ENCODE measurements around the gene NLRP1.

The NLRP1 gene

DNA sequence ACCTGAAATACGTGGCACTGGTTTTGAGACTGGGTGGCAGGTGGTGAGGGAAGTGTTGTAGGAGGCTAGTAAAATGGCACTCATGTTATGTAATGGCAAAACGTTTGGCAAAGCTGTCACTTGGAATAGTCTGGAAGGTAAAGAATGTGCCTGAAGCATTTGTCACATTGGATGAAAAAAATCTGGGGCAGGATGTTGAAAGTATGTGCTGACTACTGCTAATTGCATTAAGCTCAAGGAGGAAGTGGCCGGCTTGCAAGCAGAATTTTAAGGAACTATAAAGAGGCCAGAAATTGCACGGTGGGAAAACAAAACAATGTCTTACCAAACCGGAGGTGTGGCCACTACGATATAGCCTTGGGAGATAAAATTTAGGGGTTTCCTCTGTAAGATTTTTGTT is 26.6 kb upstream of the NLRP1 start:
- H3K4me1 ChIP-seq (ENCODE audit: control insufficient read depth in 1 of 2, insufficient read depth in 2 of 2, low read length in 2 of 2) = no peaks in the 10 kb centered on the region
- H3K27me3 ChIP-seq (ENCODE audit: low read depth, low read length) = peaks cover 6% of the 10 kb centered on the region
- no peaks in the 10 kb centered on the region for H3K36me3 ChIP-seq (ENCODE audit: control insufficient read depth in 1 of 2, insufficient read depth in 2 of 2, low read length in 2 of 2)

DNA sequence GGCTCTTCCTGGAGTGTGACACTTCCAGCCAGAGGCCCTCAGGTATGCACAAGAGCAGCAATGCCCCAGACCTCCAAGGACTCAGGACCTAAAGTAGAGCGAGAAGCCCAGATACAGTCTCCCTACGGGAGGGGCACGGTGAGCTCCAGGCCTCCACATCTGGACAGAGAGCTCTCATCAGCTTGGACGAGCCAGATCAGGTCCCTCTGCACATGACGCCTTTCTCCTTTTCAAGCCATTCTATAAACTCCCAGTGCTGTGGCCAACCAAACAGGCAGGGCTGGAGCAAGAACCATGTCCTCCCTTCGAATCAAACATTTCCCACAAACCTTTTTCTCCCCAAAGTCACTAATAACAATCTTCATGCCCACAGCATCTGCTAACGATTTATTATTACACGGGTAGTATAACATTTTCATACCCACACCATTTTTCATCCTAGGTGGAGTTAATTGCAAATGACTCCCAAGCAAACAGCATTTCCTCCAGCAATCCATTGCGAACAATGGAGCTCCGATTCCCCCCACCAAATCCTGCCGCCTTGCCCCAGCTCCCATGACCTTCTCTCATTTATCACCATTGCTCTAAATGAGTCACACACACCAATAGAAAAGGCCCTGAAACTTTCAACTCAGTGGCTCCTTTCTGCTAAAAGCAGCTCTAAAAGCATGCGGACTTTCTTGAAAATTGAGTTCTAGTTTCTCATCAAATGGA is 24.2 kb upstream of the NLRP1 start:
- H3K4me3 ChIP-seq (ENCODE audit: low read depth in 1 of 2, low read length in 2 of 2) = no peak overlapping the region
- no peak overlapping the region for H3K27ac ChIP-seq (ENCODE audit: low read length)
- H3K27me3 ChIP-seq (ENCODE audit: low read depth, low read length) = peaks cover 6% of the 10 kb centered on the region
- peaks cover 0 to 3% of the 10 kb centered on the region in 2 donors for H3K9me3 ChIP-seq (ENCODE audit: control insufficient read depth in 1 of 2, low read length in 2 of 2)
- no peaks in the 10 kb centered on the region for H3K4me1 ChIP-seq (ENCODE audit: control insufficient read depth in 1 of 2, insufficient read depth in 2 of 2, low read length in 2 of 2)
- no peaks in the 10 kb centered on the region for H3K36me3 ChIP-seq (ENCODE audit: control insufficient read depth in 1 of 2, insufficient read depth in 2 of 2, low read length in 2 of 2)

More for the DNA sequence above, 26.6 kb upstream of the NLRP1 start:
- Histone ChIP-seq H3K9me3 (ENCODE audit: control insufficient read depth in 1 of 2, low read length in 2 of 2) (no peaks in the 10 kb centered on the region), H3K4me3 (ENCODE audit: low read depth in 1 of 2, low read length in 2 of 2) (no peak overlapping the region), H3K27ac (ENCODE audit: low read length) (no peak overlapping the region)

DNA sequence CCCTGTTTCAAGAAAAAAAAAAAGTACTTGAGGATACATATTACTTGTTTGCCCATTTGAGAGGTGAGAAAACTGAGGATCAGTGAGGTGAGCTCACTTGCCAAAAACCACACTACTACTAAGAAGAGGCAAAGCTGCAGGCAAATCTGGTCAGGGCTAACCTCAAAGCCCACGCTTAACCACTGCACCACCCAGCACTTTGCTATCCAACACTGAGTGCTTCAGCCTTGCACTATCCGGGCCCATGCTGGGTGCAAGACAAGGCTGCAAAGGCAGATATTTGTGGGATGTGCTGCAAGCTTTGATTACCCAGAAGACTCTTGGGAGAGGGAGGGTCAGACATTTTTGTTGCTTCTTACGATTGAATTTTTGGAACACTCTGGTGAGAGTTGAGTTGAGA is 23.6 kb upstream of the NLRP1 start:
- Histone ChIP-seq H3K27me3 (ENCODE audit: low read depth, low read length) (peaks cover 6% of the 10 kb centered on the region), H3K9me3 (ENCODE audit: control insufficient read depth in 1 of 2, low read length in 2 of 2) (peaks cover 0 to 3% of the 10 kb centered on the region in 2 donors), H3K27ac (ENCODE audit: low read length) (no peak overlapping the region), H3K36me3 (ENCODE audit: control insufficient read depth in 1 of 2, insufficient read depth in 2 of 2, low read length in 2 of 2) (no peaks in the 10 kb centered on the region), H3K4me3 (ENCODE audit: low read depth in 1 of 2, low read length in 2 of 2) (no peak overlapping the region), H3K4me1 (ENCODE audit: control insufficient read depth in 1 of 2, insufficient read depth in 2 of 2, low read length in 2 of 2) (no peaks in the 10 kb centered on the region)

DNA sequence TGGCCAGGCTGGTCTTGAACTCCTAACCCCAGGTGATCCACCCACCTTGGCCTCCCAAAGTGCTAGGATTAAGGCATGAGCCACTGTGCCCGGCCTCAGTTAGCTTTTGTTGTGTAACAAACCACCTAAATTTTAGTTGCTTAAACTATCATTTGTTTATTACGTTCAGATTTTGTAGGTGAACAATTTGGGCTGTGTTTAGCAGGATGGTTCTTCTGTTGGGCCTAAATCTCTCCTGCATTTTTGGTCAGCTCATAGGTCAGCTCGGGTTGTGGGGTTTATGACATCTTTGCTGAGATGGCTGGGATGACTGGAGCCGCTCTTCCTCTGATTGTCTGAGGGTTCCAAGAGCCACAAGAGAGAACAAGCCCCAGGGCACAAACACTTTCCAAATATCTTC is 21.1 kb upstream of the NLRP1 start:
- H3K27ac ChIP-seq (ENCODE audit: low read length) = no peak overlapping the region
- no peaks in the 10 kb centered on the region for H3K36me3 ChIP-seq (ENCODE audit: control insufficient read depth in 1 of 2, insufficient read depth in 2 of 2, low read length in 2 of 2)
- no peaks in the 10 kb centered on the region for H3K27me3 ChIP-seq (ENCODE audit: low read depth, low read length)
- no peaks in the 10 kb centered on the region for H3K4me1 ChIP-seq (ENCODE audit: control insufficient read depth in 1 of 2, insufficient read depth in 2 of 2, low read length in 2 of 2)
- peaks cover 0 to 3% of the 10 kb centered on the region in 2 donors for H3K9me3 ChIP-seq (ENCODE audit: control insufficient read depth in 1 of 2, low read length in 2 of 2)
- H3K4me3 ChIP-seq (ENCODE audit: low read depth in 1 of 2, low read length in 2 of 2) = no peak overlapping the region

DNA sequence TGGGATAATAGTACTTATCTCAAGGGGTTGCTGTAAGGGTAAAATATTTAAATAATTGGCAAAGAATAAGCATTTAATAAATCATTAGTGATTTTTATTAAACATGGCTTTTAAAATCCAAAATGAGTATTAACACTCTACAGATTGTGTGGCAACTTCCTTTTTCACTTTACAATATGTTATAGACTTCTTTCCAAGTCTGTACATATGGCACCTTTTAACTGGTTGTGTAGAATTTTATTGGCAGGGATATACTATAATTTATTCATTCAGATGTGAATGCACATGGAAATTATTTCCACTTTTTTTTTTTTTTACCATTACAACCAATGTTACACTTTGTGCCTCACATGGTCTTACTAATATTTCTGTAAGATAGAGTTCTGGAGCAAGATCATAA is 15.7 kb upstream of the NLRP1 start:
- no peaks in the 10 kb centered on the region for H3K36me3 ChIP-seq (ENCODE audit: control insufficient read depth in 1 of 2, insufficient read depth in 2 of 2, low read length in 2 of 2)
- H3K9me3 ChIP-seq (ENCODE audit: control insufficient read depth in 1 of 2, low read length in 2 of 2) = no peaks in the 10 kb centered on the region
- H3K4me1 ChIP-seq (ENCODE audit: control insufficient read depth in 1 of 2, insufficient read depth in 2 of 2, low read length in 2 of 2) = no peaks in the 10 kb centered on the region
- H3K27ac ChIP-seq (ENCODE audit: low read length) = no peak overlapping the region
- no peak overlapping the region for H3K4me3 ChIP-seq (ENCODE audit: low read depth in 1 of 2, low read length in 2 of 2)
- no peaks in the 10 kb centered on the region for H3K27me3 ChIP-seq (ENCODE audit: low read depth, low read length)

DNA sequence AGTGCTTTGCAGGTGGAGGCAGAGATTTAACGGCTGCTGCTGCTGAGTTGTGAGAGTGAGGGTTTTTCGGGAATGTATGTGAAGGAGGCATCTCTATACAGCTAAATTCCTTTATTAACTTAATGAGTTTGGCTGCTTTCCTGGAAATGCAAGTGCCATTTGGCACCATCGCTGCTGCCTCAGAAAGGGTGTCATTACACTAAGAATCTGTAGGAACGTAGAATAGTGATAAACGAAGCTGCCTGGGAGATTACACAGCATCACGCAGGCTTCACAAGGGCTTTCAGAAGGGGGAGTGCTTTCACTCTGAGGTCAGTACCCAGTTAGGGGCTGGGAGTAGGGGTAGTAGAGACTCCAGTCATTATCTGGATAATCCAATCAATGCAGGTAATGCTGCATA is 14.1 kb upstream of the NLRP1 start:
- H3K9me3 ChIP-seq (ENCODE audit: control insufficient read depth in 1 of 2, low read length in 2 of 2) = no peaks in the 10 kb centered on the region
- no peaks in the 10 kb centered on the region for H3K27me3 ChIP-seq (ENCODE audit: low read depth, low read length)
- H3K36me3 ChIP-seq (ENCODE audit: control insufficient read depth in 1 of 2, insufficient read depth in 2 of 2, low read length in 2 of 2) = no peaks in the 10 kb centered on the region
- H3K4me1 ChIP-seq (ENCODE audit: control insufficient read depth in 1 of 2, insufficient read depth in 2 of 2, low read length in 2 of 2) = no peaks in the 10 kb centered on the region
- H3K27ac ChIP-seq (ENCODE audit: low read length) = no peak overlapping the region
- H3K4me3 ChIP-seq (ENCODE audit: low read depth in 1 of 2, low read length in 2 of 2) = no peak overlapping the region

DNA sequence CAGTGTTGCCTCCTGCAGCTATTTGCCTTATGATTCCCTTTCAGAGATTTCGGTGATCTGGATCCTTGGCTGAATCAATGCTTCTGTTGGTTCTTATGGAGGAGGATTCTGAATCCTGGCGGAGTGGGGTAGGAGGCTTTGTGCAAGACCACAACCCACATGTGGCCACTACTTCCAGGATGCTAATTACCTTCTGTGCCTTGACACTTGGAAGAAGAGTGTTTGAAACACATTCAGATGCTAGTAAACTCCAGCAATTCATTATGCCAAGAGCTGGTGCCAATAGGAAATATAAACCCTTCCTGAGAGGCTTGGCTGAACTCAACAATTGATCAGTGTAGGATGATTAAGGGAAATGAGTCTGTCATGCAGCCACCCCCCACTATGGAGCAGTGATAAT is 12.1 kb upstream of the NLRP1 start:
- H3K4me3 ChIP-seq (ENCODE audit: low read depth in 1 of 2, low read length in 2 of 2) = no peak overlapping the region
- H3K27me3 ChIP-seq (ENCODE audit: low read depth, low read length) = no peaks in the 10 kb centered on the region
- H3K27ac ChIP-seq (ENCODE audit: low read length) = no peak overlapping the region
- H3K36me3 ChIP-seq (ENCODE audit: control insufficient read depth in 1 of 2, insufficient read depth in 2 of 2, low read length in 2 of 2) = no peaks in the 10 kb centered on the region
- H3K9me3 ChIP-seq (ENCODE audit: control insufficient read depth in 1 of 2, low read length in 2 of 2) = no peaks in the 10 kb centered on the region
- no peaks in the 10 kb centered on the region for H3K4me1 ChIP-seq (ENCODE audit: control insufficient read depth in 1 of 2, insufficient read depth in 2 of 2, low read length in 2 of 2)

DNA sequence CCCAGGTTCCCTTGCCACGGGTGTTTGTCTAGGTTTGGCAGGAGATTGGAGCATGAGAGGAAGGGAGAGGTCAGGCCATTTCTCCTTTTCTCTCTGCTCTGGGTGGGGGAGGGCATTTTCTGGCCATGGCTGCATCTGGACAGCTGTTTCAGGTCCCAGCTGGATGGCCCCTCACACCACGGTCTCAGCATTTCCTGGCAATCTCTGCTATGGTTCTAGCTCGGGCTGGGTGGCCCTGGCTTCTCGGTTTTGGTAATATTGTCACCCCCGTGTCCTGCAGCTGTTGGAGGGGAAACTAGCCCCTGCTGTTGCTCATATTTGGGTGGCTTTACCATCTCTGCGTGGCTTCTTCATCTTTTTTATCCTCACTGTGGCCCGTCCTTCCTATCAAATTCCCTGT is 11.5 kb upstream of the NLRP1 start:
- no peaks in the 10 kb centered on the region for H3K36me3 ChIP-seq (ENCODE audit: control insufficient read depth in 1 of 2, insufficient read depth in 2 of 2, low read length in 2 of 2)
- no peak overlapping the region for H3K27ac ChIP-seq (ENCODE audit: low read length)
- no peak overlapping the region for H3K4me3 ChIP-seq (ENCODE audit: low read depth in 1 of 2, low read length in 2 of 2)
- no peaks in the 10 kb centered on the region for H3K27me3 ChIP-seq (ENCODE audit: low read depth, low read length)
- H3K4me1 ChIP-seq (ENCODE audit: control insufficient read depth in 1 of 2, insufficient read depth in 2 of 2, low read length in 2 of 2) = no peaks in the 10 kb centered on the region
- no peaks in the 10 kb centered on the region for H3K9me3 ChIP-seq (ENCODE audit: control insufficient read depth in 1 of 2, low read length in 2 of 2)

DNA sequence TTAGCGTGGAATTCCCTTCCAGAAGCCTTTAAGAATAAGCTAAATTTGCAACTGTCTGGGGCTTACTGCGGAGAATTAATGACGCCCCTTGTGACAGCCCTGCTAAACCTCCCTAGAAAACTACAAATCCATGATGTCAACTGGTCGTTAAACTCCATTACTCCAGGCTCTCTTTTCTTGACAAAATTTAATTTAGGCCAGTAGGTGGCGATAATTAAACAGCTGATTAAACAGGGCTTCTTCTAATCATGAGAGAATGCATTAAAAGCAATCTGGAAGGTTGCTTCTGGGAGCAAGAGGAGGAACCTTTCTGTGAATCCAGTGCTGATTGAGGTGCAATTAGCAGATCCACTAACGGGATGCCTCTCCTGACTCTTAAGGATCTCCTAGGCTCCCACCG is 8.1 kb upstream of the NLRP1 start:
- H3K9me3 ChIP-seq (ENCODE audit: control insufficient read depth in 1 of 2, low read length in 2 of 2) = no peaks in the 10 kb centered on the region
- no peak overlapping the region for H3K27ac ChIP-seq (ENCODE audit: low read length)
- H3K27me3 ChIP-seq (ENCODE audit: low read depth, low read length) = no peaks in the 10 kb centered on the region
- H3K36me3 ChIP-seq (ENCODE audit: control insufficient read depth in 1 of 2, insufficient read depth in 2 of 2, low read length in 2 of 2) = no peaks in the 10 kb centered on the region
- no peaks in the 10 kb centered on the region for H3K4me1 ChIP-seq (ENCODE audit: control insufficient read depth in 1 of 2, insufficient read depth in 2 of 2, low read length in 2 of 2)
- no peak overlapping the region for H3K4me3 ChIP-seq (ENCODE audit: low read depth in 1 of 2, low read length in 2 of 2)

DNA sequence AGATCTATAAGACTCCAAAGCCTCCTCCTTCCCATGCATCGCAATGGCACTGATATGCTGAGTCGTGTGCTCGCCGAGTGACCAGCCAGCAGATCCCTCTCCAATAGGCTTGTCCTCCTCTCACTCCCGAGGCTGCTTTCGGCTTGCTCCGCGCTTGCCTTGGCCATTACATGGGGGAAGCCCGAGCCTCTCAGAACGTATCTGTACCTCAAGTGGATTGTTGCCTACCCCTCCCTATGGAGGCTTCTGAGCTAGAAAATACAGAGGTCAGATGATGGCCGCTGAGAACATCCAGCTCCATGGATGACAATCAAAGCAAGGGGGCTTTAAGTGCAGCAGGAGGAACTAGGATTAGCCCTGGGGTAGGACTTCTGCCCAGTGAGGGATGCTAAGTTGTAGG is 7.7 kb upstream of the NLRP1 start:
- H3K9me3 ChIP-seq (ENCODE audit: control insufficient read depth in 1 of 2, low read length in 2 of 2) = no peaks in the 10 kb centered on the region
- H3K27ac ChIP-seq (ENCODE audit: low read length) = no peak overlapping the region
- H3K36me3 ChIP-seq (ENCODE audit: control insufficient read depth in 1 of 2, insufficient read depth in 2 of 2, low read length in 2 of 2) = no peaks in the 10 kb centered on the region
- no peaks in the 10 kb centered on the region for H3K27me3 ChIP-seq (ENCODE audit: low read depth, low read length)
- H3K4me1 ChIP-seq (ENCODE audit: control insufficient read depth in 1 of 2, insufficient read depth in 2 of 2, low read length in 2 of 2) = no peaks in the 10 kb centered on the region
- no peak overlapping the region for H3K4me3 ChIP-seq (ENCODE audit: low read depth in 1 of 2, low read length in 2 of 2)

DNA sequence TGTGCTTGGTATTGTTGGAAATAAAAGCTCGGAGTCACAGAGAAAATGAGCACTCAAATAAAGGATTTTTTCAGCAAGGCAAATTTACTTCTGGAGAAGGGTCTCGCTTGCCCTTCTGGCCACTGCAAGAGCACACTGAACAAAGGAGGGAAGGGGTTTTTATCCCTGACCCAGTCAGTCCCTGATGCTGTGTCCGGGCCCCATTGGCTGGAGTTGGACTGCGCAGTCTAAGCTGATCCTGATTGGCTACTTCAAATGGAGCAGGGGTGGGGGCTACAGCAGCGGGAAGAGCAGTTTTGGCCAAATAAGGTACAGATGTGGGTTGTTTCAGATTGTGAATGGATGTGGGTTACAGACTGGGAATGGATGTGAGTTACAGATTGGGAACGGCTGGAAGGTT is 4.3 kb upstream of the NLRP1 start:
- Histone ChIP-seq H3K36me3 (ENCODE audit: control insufficient read depth in 1 of 2, insufficient read depth in 2 of 2, low read length in 2 of 2) (no peaks in the 10 kb centered on the region), H3K27me3 (ENCODE audit: low read depth, low read length) (no peaks in the 10 kb centered on the region), H3K27ac (ENCODE audit: low read length) (no peak overlapping the region), H3K9me3 (ENCODE audit: control insufficient read depth in 1 of 2, low read length in 2 of 2) (no peaks in the 10 kb centered on the region), H3K4me3 (ENCODE audit: low read depth in 1 of 2, low read length in 2 of 2) (no peak overlapping the region), H3K4me1 (ENCODE audit: control insufficient read depth in 1 of 2, insufficient read depth in 2 of 2, low read length in 2 of 2) (peaks cover 10 to 12% of the 10 kb centered on the region in 2 donors)

DNA sequence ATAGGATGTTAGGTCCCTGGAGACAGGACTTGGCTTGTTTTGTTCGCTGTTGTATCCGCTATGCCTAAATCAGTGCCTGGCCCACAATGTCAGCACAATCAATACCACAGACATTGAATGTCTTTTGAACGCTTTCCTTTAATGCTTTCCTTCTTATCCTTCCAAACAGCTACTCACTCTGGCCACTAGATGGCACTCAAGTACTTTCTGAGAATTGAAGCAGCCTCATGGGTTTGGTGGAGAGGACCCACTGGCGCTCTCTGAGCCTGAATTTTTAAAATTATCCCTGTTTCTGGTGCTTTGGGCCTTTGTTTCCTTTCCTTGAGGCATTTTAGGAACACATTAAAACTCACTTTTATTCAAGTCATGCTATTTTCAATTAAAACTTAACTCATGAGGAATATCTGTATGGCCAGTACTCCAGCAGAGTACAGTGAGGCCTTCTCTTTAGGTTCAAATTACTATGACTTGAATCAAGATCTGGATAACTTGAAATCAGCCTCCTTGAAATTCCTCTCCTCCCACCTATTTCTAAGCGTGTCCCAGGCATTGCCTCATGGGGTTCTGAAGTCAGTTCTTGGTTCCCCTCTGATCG is 3.2 kb upstream of the NLRP1 start:
- Histone ChIP-seq H3K36me3 (ENCODE audit: control insufficient read depth in 1 of 2, insufficient read depth in 2 of 2, low read length in 2 of 2) (no peaks in the 10 kb centered on the region), H3K27ac (ENCODE audit: low read length) (no peak overlapping the region), H3K4me3 (ENCODE audit: low read depth in 1 of 2, low read length in 2 of 2) (no peak overlapping the region), H3K27me3 (ENCODE audit: low read depth, low read length) (no peaks in the 10 kb centered on the region), H3K9me3 (ENCODE audit: control insufficient read depth in 1 of 2, low read length in 2 of 2) (no peaks in the 10 kb centered on the region), H3K4me1 (ENCODE audit: control insufficient read depth in 1 of 2, insufficient read depth in 2 of 2, low read length in 2 of 2) (peaks cover 12 to 18% of the 10 kb centered on the region in 2 donors)

All from muscle layer of duodenum (tissue), 2 donors.